HG03064 (cell line): ENCODE data around the gene LOXHD1.

Experiments
- ATAC-seq: cut with Tn5 transposase; IDR thresholded peaks from one replicate; pipeline ENCODE4 v1.9.1; 2021; ENCODE audit warnings: low read depth; ENCODE audit not compliant: unreplicated experiment

LOXHD1 gene

GRCh38 chr18:46676182-46676835 lies 19.3 kb upstream of the LOXHD1 start:
- no peak for ATAC-seq

- no peak for ATAC-seq
These were observed 18.1 kb upstream of the LOXHD1 start for GRCh38 chr18:46675112-46675511.

- no peak for ATAC-seq
These were observed 15.3 kb upstream of the LOXHD1 start for GRCh38 chr18:46672062-46672970.

GRCh38 chr18:46668694-46669093 lies 11.7 kb upstream of the LOXHD1 start:
- ATAC-seq = no peak

- ATAC-seq = no peak
These were observed 11.1 kb upstream of the LOXHD1 start for GRCh38 chr18:46668135-46668534.

GRCh38 chr18:46663539-46663938 lies 6.5 kb upstream of the LOXHD1 start:
- ATAC-seq = no peak

GRCh38 chr18:46660957-46661749 lies 4.1 kb upstream of the LOXHD1 start:
- no peak for ATAC-seq

GRCh38 chr18:46659484-46659883 lies 2.5 kb upstream of the LOXHD1 start:
- no peak for ATAC-seq

- no peak for ATAC-seq
These were observed 500 bp downstream of the LOXHD1 start for GRCh38 chr18:46656326-46657114.

- ATAC-seq = no peak
These were observed 4.6 kb downstream of the LOXHD1 start for GRCh38 chr18:46652372-46652771.

- no peak for ATAC-seq
These were observed 6.3 kb downstream of the LOXHD1 start for GRCh38 chr18:46650681-46651080.

GRCh38 chr18:46649071-46649862 lies 7.8 kb downstream of the LOXHD1 start:
- ATAC-seq = no peak

- ATAC-seq = no peak
These were observed 10.6 kb downstream of the LOXHD1 start for GRCh38 chr18:46646468-46646867.

- no peak for ATAC-seq
These were observed 14.5 kb downstream of the LOXHD1 start for GRCh38 chr18:46642561-46642960.

- no peak for ATAC-seq
These were observed 15.1 kb downstream of the LOXHD1 start for GRCh38 chr18:46641917-46642316.

GRCh38 chr18:46639386-46639785 lies 17.6 kb downstream of the LOXHD1 start:
- ATAC-seq = no peak

GRCh38 chr18:46636040-46636630 lies 20.9 kb downstream of the LOXHD1 start:
- no peak for ATAC-seq

GRCh38 chr18:46632401-46633071 lies 24.5 kb downstream of the LOXHD1 start:
- ATAC-seq = no peak

GRCh38 chr18:46630991-46631390 lies 26.0 kb downstream of the LOXHD1 start:
- no peak for ATAC-seq
